Peyer's patch (tissue), 4 donors: ENCODE results near the gene F7. TPM values are rescaled to one million over a fixed set of nuclear protein-coding genes. Genes with fewer than 3 reads are reported as not detected.

Source experiments
- DNase-seq, 3 donors: peaks; one replicate each; pipeline ENCODE4 v3.0.0-alpha.2; 2017 to 2019
- H3K27ac ChIP-seq, 4 donors: fragments of 200-600 bp; sonication (generic); one replicate each; pipeline ENCODE4 v1.5.1; 2016 to 2019
- H3K27me3 ChIP-seq, 2 donors: fragments of 200-600 bp; sonication (generic); one replicate each; pipeline ENCODE4 v1.5.1; 2019
- H3K36me3 ChIP-seq, 3 donors: fragments of 200-600 bp; sonication (generic); one replicate each; pipeline ENCODE4 v1.5.1; 2016 to 2019
- H3K4me1 ChIP-seq, 4 donors: fragments of 200-600 bp; sonication (generic); one replicate each; pipeline ENCODE4 v1.5.1; 2016 to 2019
- H3K4me3 ChIP-seq, 4 donors: fragments of 200-600 bp; sonication (generic); 1 replicate in 3 of 4; 2 replicates in 1 of 4; pipeline ENCODE4 v1.5.1; 2016 to 2019; ENCODE audit warnings: mild to moderate bottlenecking in 1 of 4
- H3K9me3 ChIP-seq, 4 donors: fragments of 200-600 bp; sonication (generic); one replicate each; pipeline ENCODE4 v1.5.1; 2016 to 2019; ENCODE audit warnings: mild to moderate bottlenecking in 1 of 4
- POLR2A ChIP-seq, 2 donors: fragments of 450-650 bp; IDR thresholded peaks; one replicate each; pipeline ENCODE4 v1.5.1; 2017; ENCODE audit warnings: antibody characterized with exemption in 2 of 2, mild to moderate bottlenecking in 2 of 2, moderate library complexity in 2 of 2
- total RNA-seq, 4 donors: library from RNA; depleted of rRNA; stranded (reverse); fragments of >200 nt; gene quantifications; one replicate each; pipeline ENCODE4 v1.1.0, GENCODE V29; 2016
- TF ChIP-seq, protein P1 (sequence below), 6 experiments: fragments of 450-650 bp in 4 of 6; fragments of 200-600 bp in 2 of 6; sonication (generic) in 1 of 6; IDR thresholded peaks; one replicate each; pipeline ENCODE4 v1.5.1; 2017 to 2019; ENCODE audit warnings: antibody characterized with exemption in 6 of 6, mild to moderate bottlenecking in 3 of 6, moderate library complexity in 1 of 6

F7 gene
- total RNA-seq, 4 donors from 2014 or later: 1.9 to 2.9 TPM; not detected in 2

DNA sequence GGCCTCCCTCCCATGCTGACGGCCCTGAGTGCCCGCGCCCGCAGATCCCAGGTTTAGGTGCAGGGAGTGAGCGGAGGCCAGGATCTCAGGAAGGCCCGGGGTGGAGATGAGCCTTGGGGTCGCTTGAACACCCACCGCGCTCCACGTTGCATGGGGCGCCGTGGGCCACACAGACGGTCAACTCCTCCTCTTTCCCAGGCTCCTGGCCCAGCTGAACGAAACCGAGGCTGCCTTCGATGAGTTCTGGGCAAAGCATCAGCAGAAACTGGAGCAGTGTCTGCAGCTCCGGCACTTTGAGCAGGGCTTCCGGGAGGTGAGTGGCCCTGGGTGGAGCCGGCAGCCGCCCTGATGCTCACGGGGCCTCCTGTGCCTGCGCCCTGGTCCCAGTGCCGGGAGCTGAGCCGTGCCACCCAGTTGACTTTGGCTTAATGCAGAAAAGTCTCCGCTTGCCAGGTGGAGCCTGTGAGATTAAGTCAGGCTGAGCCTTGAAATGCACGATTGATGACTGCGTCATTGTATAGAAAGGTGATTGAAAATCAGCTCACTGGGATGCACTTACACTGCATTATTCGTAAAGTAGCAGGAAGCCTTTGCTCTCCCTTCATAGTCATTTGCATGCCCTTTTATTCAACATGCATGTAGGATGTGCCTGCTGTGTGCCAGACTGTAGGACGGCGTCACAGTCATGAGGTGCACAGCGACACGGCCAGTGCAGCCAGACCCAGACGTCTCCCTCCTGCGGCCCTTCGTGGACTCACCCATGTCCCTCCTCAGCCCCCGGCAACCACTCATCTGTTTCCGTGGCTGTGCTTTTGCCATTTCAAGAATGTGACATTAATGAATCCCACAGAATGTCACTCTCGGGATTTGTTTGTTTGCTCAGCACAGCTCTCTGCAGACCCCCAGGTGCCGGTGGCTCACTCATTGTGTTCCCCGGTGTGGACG lies 35.5 kb upstream of the F7 start:
- no peak for DNase-seq
- no peaks in the 10 kb centered on the region for H3K27me3 ChIP-seq
- H3K9me3 ChIP-seq: no peaks in the 10 kb centered on the region
- no peaks in the 10 kb centered on the region for H3K4me1 ChIP-seq
- TF ChIP-seq, protein P1, sequence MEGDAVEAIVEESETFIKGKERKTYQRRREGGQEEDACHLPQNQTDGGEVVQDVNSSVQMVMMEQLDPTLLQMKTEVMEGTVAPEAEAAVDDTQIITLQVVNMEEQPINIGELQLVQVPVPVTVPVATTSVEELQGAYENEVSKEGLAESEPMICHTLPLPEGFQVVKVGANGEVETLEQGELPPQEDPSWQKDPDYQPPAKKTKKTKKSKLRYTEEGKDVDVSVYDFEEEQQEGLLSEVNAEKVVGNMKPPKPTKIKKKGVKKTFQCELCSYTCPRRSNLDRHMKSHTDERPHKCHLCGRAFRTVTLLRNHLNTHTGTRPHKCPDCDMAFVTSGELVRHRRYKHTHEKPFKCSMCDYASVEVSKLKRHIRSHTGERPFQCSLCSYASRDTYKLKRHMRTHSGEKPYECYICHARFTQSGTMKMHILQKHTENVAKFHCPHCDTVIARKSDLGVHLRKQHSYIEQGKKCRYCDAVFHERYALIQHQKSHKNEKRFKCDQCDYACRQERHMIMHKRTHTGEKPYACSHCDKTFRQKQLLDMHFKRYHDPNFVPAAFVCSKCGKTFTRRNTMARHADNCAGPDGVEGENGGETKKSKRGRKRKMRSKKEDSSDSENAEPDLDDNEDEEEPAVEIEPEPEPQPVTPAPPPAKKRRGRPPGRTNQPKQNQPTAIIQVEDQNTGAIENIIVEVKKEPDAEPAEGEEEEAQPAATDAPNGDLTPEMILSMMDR (IDR thresholded peaks at IDR 0.05): no peak
- no peak for TF ChIP-seq POLR2A (IDR thresholded peaks at IDR 0.05)
- no peak overlapping the region for H3K27ac ChIP-seq
- no peaks in the 10 kb centered on the region for H3K36me3 ChIP-seq
- H3K4me3 ChIP-seq: no peak overlapping the region

DNA sequence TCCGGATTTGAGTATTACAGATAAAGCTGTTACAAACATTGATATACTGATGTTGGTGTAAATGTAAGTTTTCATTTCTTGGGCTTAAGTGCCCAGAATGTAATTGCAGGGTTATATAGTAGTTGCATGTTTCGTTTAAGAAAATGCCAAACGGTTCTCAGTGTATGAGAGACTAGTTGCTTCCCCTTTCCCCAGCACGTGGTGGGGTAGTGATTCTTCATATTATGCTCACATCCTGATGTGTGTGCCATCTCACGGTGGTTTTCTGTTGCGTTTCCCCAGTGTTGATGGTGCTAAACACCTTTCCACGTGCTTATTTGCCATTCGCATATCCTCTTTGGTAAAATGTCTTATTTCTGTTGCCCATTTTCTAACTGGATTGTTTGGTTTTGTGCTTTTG lies 34.7 kb upstream of the F7 start:
- no peak for DNase-seq

DNA sequence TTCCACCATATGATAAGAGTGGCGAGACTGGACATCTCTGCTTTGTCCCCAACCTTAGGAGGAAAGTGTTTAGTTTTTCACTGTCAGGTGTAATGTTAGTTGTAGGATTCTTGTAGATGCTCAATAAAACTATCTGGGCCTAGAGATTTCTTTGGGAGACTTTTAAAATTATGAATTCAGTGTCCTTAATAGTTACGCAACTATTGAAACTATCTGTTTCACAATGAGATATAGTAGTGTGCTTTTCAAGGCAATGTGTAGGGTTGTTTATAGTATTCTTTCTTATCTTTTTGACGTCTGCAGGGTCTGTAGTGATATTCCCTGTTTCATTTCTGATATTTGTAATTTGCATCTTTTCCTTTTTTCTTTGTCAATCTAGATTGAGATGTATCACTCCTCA lies 33.2 kb upstream of the F7 start:
- H3K9me3 ChIP-seq: no peaks in the 10 kb centered on the region
- H3K27ac ChIP-seq: no peak overlapping the region
- H3K27me3 ChIP-seq: no peaks in the 10 kb centered on the region
- H3K4me3 ChIP-seq: no peak overlapping the region
- no peak for DNase-seq
- peaks cover 0 to 10% (median 0%) of the 10 kb centered on the region in 3 donors for H3K36me3 ChIP-seq
- TF ChIP-seq, protein P1 (IDR thresholded peaks at IDR 0.05): no peak
- no peak for TF ChIP-seq POLR2A (IDR thresholded peaks at IDR 0.05)
- no peaks in the 10 kb centered on the region for H3K4me1 ChIP-seq

More for the DNA sequence above, 34.7 kb upstream of the F7 start:
- Histone ChIP-seq H3K27me3 (no peaks in the 10 kb centered on the region), H3K4me1 (no peaks in the 10 kb centered on the region), H3K27ac (no peak overlapping the region), H3K36me3 (no peaks in the 10 kb centered on the region), H3K9me3 (no peaks in the 10 kb centered on the region), H3K4me3 (no peak overlapping the region)
- TF ChIP-seq, protein P1 (IDR thresholded peaks at IDR 0.05): no peak
- no peak for TF ChIP-seq POLR2A (IDR thresholded peaks at IDR 0.05)

DNA sequence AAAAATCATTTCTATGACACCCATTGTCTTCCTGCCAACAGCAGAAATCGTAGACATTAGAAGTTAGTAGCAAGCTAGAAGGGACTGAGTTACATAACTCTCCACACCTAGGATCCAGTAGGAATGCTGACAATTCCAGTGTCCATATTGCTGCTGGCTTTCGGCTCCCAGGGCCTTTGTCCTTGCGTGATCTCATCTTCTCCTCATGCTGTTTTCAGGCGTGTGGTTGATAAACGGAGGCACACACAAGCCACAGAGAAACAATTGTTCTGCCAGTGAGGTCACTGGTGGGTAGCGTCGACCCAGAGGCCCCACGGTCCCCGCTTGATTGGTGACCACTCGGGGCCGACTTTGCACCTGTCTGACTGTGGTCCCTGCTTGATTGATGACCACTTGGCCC lies 31.6 kb upstream of the F7 start:
- H3K9me3 ChIP-seq: no peaks in the 10 kb centered on the region
- no peak for DNase-seq
- peaks cover 0 to 13% (median 0%) of the 10 kb centered on the region in 3 donors for H3K36me3 ChIP-seq
- H3K27me3 ChIP-seq: no peaks in the 10 kb centered on the region
- no peak overlapping the region for H3K27ac ChIP-seq
- no peaks in the 10 kb centered on the region for H3K4me1 ChIP-seq
- TF ChIP-seq, protein P1 (IDR thresholded peaks at IDR 0.05): no peak
- no peak for TF ChIP-seq POLR2A (IDR thresholded peaks at IDR 0.05)
- H3K4me3 ChIP-seq: no peak overlapping the region

DNA sequence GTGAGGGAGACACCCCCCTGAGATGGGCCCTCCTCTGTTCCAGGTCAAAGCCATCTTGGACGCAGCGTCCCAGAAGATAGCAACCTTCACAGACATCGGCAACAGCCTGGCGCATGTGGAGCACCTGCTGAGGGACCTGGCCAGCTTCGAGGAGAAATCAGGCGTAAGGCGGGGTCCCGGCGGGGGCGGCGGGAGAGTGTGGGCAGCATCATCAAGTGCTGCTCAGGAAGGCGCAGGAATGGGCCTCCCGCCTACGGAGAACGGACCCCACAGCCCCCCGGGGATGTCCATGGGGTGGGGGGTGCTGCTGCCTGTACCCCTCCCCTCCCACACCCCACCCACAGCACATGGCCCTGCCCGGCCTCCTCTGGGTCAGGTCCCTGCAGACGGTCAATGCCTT lies 31.2 kb upstream of the F7 start:
- no peak overlapping the region for H3K4me3 ChIP-seq
- no peak for DNase-seq
- no peaks in the 10 kb centered on the region for H3K4me1 ChIP-seq
- H3K27me3 ChIP-seq: no peaks in the 10 kb centered on the region
- no peak overlapping the region for H3K27ac ChIP-seq
- H3K36me3 ChIP-seq: peaks cover 0 to 13% (median 0%) of the 10 kb centered on the region in 3 donors
- TF ChIP-seq, protein P1 (IDR thresholded peaks at IDR 0.05): no peak
- no peaks in the 10 kb centered on the region for H3K9me3 ChIP-seq
